Neural progenitor cell (in vitro differentiated cells): ENCODE measurements around the gene SYTL2. TPM values are rescaled to one million over a fixed set of nuclear protein-coding genes. Genes with fewer than 3 reads are reported as not detected.

ENCODE experiments used
- DNase-seq: peaks from one replicate; pipeline ENCODE4 v3.0.0-alpha.2; 2016; ENCODE audit warnings: low spot score
- H2AFZ ChIP-seq: fragments of 200-600 bp; sonication (generic); replicated peaks from 2 replicates; pipeline ENCODE4 v1.6.1; 2016; ENCODE audit warnings: antibody characterized with exemption
- H3F3A ChIP-seq: fragments of 200-600 bp; sonication (generic); 2 replicates; pipeline ENCODE4 v1.6.1; 2016; ENCODE audit warnings: antibody characterized with exemption, low read depth
- H3K27ac ChIP-seq: fragments of 200-600 bp; sonication (generic); 2 replicates; pipeline ENCODE4 v1.5.1; 2016; ENCODE audit warnings: mild to moderate bottlenecking
- H3K27me3 ChIP-seq: fragments of 200-600 bp; sonication (generic); 2 replicates; pipeline ENCODE4 v1.6.1; 2016; ENCODE audit warnings: mild to moderate bottlenecking, moderate library complexity
- H3K36me3 ChIP-seq: fragments of 200-600 bp; sonication (generic); 2 replicates; pipeline ENCODE4 v1.5.1; 2016
- H3K4me1 ChIP-seq: fragments of 200-600 bp; sonication (generic); 2 replicates; pipeline ENCODE4 v1.6.1; 2016; ENCODE audit warnings: mixed run types
- H3K4me2 ChIP-seq: fragments of 200-600 bp; sonication (generic); 2 replicates; pipeline ENCODE4 v1.6.1; 2016
- H3K4me3 ChIP-seq: fragments of 200-600 bp; sonication (generic); 2 replicates; pipeline ENCODE4 v1.5.1; 2016
- H3K79me2 ChIP-seq: fragments of 200-600 bp; sonication (generic); 2 replicates; pipeline ENCODE4 v1.6.1; 2016; ENCODE audit warnings: low read depth
- H3K9ac ChIP-seq: fragments of 200-600 bp; sonication (generic); 2 replicates; pipeline ENCODE4 v1.6.1; 2016
- H3K9me3 ChIP-seq: fragments of 200-600 bp; sonication (generic); 2 replicates; pipeline ENCODE4 v1.5.1; 2016; ENCODE audit warnings: low read depth
- H4K20me1 ChIP-seq: fragments of 200-600 bp; sonication (generic); 2 replicates; pipeline ENCODE4 v1.6.1; 2016; ENCODE audit warnings: low read depth
- H3K27ac Mint-ChIP-seq: 3 replicates; pipeline ENCODE4 v1.8.0; 2021; ENCODE audit warnings: mixed read lengths
- H3K27me3 Mint-ChIP-seq: 2 replicates; pipeline ENCODE4 v1.8.0; 2022; ENCODE audit warnings: low read depth, mild to moderate bottlenecking, inconsistent platforms, moderate library complexity, mixed read lengths; ENCODE audit not compliant: insufficient read depth
- H3K36me3 Mint-ChIP-seq: 3 replicates; pipeline ENCODE4 v1.8.0; 2021; ENCODE audit warnings: mixed read lengths
- H3K4me1 Mint-ChIP-seq: 3 replicates; pipeline ENCODE4 v1.8.0; 2021; ENCODE audit warnings: mixed read lengths
- H3K4me3 Mint-ChIP-seq: 3 replicates; pipeline ENCODE4 v1.8.0; 2021; ENCODE audit warnings: mild to moderate bottlenecking, moderate library complexity, mixed read lengths
- H3K9me3 Mint-ChIP-seq: 3 replicates; pipeline ENCODE4 v1.8.0; 2020; ENCODE audit warnings: mixed read lengths
- EZH2 ChIP-seq: fragments of 200-600 bp; sonication (generic); IDR thresholded peaks from 2 replicates; pipeline ENCODE4 v1.6.1; 2017; ENCODE audit warnings: antibody characterized with exemption, mild to moderate bottlenecking, moderate library complexity
- EZH2phosphoT487 ChIP-seq: fragments of 200-600 bp; sonication (generic); IDR thresholded peaks from 2 replicates; pipeline ENCODE4 v1.6.1; 2017; ENCODE audit warnings: antibody characterized with exemption
- total RNA-seq: library from RNA; depleted of rRNA; stranded (reverse); fragments of >200 nt; gene quantifications from 2 replicates; pipeline ENCODE4 v1.2.3, GENCODE V29; 2015; ENCODE audit warnings: low replicate concordance
- TF ChIP-seq, protein P1 (sequence below): fragments of 200-600 bp; sonication (generic); IDR thresholded peaks from 2 replicates; pipeline ENCODE4 v1.5.1; 2017; ENCODE audit warnings: antibody characterized with exemption, mild to moderate bottlenecking

The SYTL2 gene
- total RNA-seq, 1 donor from 2014 or later = 34.1 TPM

DNA sequence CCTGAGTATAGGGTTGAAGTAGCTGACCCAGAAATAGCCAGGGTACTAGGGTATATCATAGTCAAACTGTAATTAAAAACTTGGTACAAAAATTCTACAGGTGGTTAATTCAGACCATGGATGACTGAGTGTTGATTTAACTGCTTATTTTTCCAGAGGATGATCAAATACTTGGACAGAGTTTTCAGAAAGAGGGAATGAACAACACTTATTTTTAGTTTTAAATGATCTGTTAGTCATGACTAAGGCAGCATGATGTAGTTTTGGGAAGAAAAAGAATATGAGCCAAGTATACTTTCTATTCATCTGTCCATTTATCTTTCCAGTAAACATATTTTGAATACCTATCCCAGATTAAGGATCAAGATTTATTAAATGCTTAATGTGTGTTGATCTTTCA lies 105.1 kb downstream of the SYTL2 start:
- Mint-ChIP-seq H3K4me1 (peaks cover 4% of the 10 kb centered on the region), H3K27ac (no peak overlapping the region), H3K36me3 (no peaks in the 10 kb centered on the region), H3K4me3 (no peak overlapping the region), H3K27me3 (no peaks in the 10 kb centered on the region), H3K9me3 (no peaks in the 10 kb centered on the region)
- TF ChIP-seq EZH2 = no peak
- no peak for TF ChIP-seq EZH2phosphoT487
- TF ChIP-seq, protein P1, sequence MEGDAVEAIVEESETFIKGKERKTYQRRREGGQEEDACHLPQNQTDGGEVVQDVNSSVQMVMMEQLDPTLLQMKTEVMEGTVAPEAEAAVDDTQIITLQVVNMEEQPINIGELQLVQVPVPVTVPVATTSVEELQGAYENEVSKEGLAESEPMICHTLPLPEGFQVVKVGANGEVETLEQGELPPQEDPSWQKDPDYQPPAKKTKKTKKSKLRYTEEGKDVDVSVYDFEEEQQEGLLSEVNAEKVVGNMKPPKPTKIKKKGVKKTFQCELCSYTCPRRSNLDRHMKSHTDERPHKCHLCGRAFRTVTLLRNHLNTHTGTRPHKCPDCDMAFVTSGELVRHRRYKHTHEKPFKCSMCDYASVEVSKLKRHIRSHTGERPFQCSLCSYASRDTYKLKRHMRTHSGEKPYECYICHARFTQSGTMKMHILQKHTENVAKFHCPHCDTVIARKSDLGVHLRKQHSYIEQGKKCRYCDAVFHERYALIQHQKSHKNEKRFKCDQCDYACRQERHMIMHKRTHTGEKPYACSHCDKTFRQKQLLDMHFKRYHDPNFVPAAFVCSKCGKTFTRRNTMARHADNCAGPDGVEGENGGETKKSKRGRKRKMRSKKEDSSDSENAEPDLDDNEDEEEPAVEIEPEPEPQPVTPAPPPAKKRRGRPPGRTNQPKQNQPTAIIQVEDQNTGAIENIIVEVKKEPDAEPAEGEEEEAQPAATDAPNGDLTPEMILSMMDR = no peak
- H3K27ac ChIP-seq = no peak overlapping the region
- no peak overlapping the region for H3K4me2 ChIP-seq
- DNase-seq = no peak
- no peaks in the 10 kb centered on the region for H3K9me3 ChIP-seq
- H3K36me3 ChIP-seq = no peaks in the 10 kb centered on the region
- H3K9ac ChIP-seq = no peak overlapping the region
- no peaks in the 10 kb centered on the region for H3K79me2 ChIP-seq
- H2AFZ ChIP-seq = no peak overlapping the region
- H3F3A ChIP-seq = no peaks in the 10 kb centered on the region
- H4K20me1 ChIP-seq = no peaks in the 10 kb centered on the region
- no peaks in the 10 kb centered on the region for H3K4me1 ChIP-seq
- no peaks in the 10 kb centered on the region for H3K27me3 ChIP-seq
- no peak overlapping the region for H3K4me3 ChIP-seq

DNA sequence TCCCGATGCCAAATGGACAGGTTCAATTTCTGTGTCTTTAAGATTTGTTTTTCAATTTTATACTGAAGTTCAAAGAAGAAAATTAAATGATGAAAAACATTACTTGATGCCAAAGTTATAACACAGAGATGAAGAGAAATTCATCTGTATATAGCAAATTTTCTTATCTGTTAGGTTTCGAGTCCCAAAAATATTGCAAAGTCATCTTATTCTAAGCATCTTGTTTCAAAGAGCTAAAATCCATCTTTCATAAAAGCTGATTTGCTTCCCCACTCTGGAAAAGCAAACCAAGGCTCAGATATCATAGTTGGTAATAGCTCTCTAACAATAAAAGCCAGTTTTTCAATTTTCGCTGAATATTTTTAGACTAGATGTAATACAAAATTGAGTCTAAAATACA lies 106.0 kb downstream of the SYTL2 start:
- Histone ChIP-seq H2AFZ (no peak overlapping the region), H3F3A (no peaks in the 10 kb centered on the region), H3K9ac (no peak overlapping the region), H4K20me1 (no peaks in the 10 kb centered on the region), H3K4me3 (no peak overlapping the region), H3K27me3 (no peaks in the 10 kb centered on the region), H3K9me3 (no peaks in the 10 kb centered on the region), H3K79me2 (no peaks in the 10 kb centered on the region), H3K27ac (no peak overlapping the region), H3K4me2 (no peak overlapping the region), H3K36me3 (no peaks in the 10 kb centered on the region), H3K4me1 (no peaks in the 10 kb centered on the region)
- Mint-ChIP-seq H3K4me1 (peaks cover 2% of the 10 kb centered on the region), H3K27me3 (no peaks in the 10 kb centered on the region), H3K27ac (no peak overlapping the region), H3K36me3 (no peaks in the 10 kb centered on the region), H3K9me3 (no peaks in the 10 kb centered on the region), H3K4me3 (no peak overlapping the region)
- no peak for DNase-seq
- TF ChIP-seq EZH2 = no peak
- TF ChIP-seq, protein P1 = no peak
- TF ChIP-seq EZH2phosphoT487 = no peak

- Histone ChIP-seq H3K9ac (no peak overlapping the region), H4K20me1 (no peaks in the 10 kb centered on the region), H3F3A (no peaks in the 10 kb centered on the region), H3K27me3 (no peaks in the 10 kb centered on the region), H3K4me1 (no peaks in the 10 kb centered on the region), H3K79me2 (no peaks in the 10 kb centered on the region), H3K9me3 (no peaks in the 10 kb centered on the region), H3K27ac (no peak overlapping the region), H3K4me2 (no peak overlapping the region), H3K4me3 (no peak overlapping the region), H3K36me3 (no peaks in the 10 kb centered on the region), H2AFZ (no peak overlapping the region)
- H3K36me3 Mint-ChIP-seq = no peaks in the 10 kb centered on the region
- no peak overlapping the region for H3K4me3 Mint-ChIP-seq
- no peak overlapping the region for H3K27ac Mint-ChIP-seq
- no peaks in the 10 kb centered on the region for H3K27me3 Mint-ChIP-seq
- H3K9me3 Mint-ChIP-seq = no peaks in the 10 kb centered on the region
- DNase-seq = no peak
- H3K4me1 Mint-ChIP-seq = no peaks in the 10 kb centered on the region
- TF ChIP-seq EZH2 = no peak
- no peak for TF ChIP-seq EZH2phosphoT487
- TF ChIP-seq, protein P1 = no peak
Measured at GRCh38 chr11:85699957-85700741, 110.8 kb downstream of the SYTL2 start.
